ENCODE measurements around the gene OST4.
"Not testable (repeated sequence)": the region's sequence is repeated elsewhere in the genome, so short reads cannot be mapped to it uniquely, and the experiment has no call there.

OST4 gene

DNA sequence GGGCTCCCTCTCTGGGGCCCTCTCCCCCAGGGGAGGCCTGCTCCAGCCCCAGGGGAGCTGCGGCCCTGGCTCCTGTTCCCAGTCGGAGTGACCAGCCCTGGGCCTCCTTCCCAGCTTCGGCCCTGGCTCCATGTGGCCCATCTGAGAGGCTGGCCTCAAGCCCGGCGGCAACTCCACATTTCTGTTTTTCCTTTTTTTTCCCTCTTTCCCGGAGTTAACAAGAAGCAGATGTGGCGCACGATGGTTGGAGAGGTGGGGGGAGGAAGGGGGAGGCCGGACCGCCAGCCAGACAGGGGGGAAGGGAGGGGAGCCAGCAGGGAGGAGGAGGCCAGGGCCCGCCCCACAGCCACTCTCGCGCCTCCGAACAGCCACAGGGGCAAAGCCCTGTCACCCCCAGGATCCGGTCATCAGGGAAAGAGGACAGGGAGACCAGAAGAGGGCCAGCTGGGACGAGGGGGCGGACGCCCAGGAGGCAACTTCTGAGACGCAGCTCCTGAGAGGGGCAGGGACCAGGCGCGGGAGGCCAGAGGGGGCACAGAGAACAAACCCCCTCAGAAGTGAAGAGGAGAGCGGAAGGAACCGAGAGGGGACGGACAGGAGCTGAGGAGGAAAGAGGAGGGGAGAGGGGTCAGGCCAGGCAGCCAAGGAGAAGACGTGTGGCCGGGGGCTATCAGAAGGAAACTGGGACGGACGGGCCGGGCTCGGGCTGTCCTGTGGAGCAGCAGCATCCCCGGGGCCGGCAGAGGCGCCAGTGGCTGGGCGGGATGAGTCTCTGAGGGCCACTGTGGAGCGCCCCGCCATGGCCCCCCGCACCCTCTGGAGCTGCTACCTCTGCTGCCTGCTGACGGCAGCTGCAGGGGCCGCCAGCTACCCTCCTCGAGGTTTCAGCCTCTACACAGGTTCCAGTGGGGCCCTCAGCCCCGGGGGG lies 7.1 kb upstream of the OST4 start, which contains the start of gene EMILIN1:
Gene EMILIN1 (plus strand): TSS at position 349 of the 928 bp plus-strand sequence. CDS start 451 bp downstream, at position 800.
- no peak for DNase-seq

GRCh38 chr2:27077231-27077630 lies 5.8 kb upstream of the OST4 start:
- DNase-seq: no peak

- no peak for DNase-seq
Observed at GRCh38 chr2:27076323-27076722, 4.9 kb upstream of the OST4 start.

DNA sequence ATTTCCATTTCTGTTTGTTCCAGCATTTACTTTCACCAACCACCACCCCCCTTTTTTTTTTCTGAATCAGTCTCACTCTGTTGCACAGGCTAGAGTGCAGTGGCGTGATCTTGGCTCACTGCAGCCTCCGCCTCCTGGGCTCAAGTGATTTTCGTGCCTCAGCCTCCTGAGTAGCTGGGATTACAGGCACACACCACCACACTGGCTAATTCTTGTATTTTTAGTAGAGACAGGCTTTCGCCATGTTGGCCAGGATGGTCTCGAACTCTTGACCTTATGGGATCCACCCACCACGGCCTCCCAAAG lies 4.1 kb upstream of the OST4 start:
- DNase-seq: not testable (repeated sequence)

- DNase-seq: no peak
Observed at GRCh38 chr2:27074738-27075565, 3.5 kb upstream of the OST4 start.

GRCh38 chr2:27073782-27074181 lies 2.3 kb upstream of the OST4 start:
- no peak for DNase-seq

- DNase-seq: no peak
Observed at GRCh38 chr2:27072920-27073319, 1.5 kb upstream of the OST4 start.

DNA sequence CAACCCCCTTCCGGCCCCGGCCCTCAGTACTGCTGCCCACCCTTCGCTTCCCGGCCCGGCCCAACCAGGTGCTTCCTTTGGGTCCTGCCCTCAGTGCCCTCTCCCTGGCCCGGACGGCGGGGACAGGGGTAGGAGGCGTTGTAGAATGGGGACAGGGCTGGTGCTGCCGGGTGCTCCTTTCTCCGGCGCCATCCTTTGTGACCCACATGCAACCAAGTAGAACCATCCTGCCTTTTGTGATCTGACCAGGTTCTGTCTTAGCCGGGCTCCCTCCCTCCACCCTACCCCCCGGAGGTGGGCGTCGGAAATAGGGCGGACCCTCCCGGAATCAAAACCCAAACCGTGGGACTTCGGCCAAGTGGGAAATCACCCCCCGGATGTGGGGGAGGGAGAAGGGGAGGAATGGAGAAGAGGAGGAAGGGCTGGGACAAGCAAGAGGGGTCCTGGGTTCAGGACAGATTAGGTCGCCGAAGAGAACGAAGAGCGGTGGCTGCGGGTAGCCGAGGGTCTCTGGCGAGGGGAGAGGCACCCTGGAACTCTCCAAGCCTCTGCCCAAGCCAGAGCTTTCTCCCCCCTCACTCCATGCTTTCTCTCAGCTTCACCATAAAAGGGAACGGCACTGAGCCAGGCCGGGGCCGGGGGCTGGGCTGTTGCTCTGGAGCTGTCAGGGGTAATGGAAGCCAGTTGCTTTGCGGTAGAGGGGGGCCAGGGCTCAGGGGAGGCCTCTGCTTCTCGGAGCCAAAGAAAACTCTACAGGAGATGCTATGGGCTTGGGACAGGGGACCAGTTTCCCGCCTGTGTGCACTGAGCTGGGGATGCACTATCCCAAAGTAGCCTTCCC lies 756 bp upstream of the OST4 start:
- no peak for DNase-seq

GRCh38 chr2:27070653-27071276 lies 689 bp downstream of the OST4 start:
- DNase-seq: no peak

DNA sequence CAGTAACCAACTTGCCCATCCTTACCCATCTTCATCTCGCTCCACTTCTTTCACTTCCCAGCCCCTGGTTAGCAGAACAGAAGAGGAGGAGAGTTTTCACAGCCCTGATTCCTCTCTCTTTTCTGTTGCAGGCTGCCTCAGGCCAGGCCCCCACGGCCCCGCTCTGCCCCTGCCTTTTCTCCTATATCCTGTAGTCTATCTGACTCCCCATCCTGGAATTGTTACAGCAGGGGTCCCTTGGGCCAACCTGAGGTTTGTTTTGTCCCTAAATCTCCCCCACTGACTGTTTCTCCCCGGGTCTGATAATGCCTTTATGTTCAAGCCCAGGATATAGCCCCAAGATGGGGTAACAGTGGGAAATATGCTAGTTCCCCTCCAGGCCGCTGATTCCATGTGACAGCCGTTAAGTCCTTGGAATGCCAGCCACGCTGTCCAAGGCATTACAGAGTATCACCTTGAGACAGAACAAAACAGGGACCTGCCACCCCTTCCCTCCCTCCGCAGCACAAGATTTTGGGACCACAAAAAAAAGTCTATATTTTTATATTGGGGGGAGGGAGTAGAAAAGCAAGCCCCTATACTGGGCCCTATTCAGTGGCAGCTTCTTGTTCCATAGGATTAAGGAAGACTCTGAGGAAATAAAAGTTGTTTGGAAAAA lies 1.4 kb downstream of the OST4 start:
- DNase-seq: no peak

- no peak for DNase-seq
Observed at GRCh38 chr2:27069436-27069835, 2.0 kb downstream of the OST4 start.

DNA sequence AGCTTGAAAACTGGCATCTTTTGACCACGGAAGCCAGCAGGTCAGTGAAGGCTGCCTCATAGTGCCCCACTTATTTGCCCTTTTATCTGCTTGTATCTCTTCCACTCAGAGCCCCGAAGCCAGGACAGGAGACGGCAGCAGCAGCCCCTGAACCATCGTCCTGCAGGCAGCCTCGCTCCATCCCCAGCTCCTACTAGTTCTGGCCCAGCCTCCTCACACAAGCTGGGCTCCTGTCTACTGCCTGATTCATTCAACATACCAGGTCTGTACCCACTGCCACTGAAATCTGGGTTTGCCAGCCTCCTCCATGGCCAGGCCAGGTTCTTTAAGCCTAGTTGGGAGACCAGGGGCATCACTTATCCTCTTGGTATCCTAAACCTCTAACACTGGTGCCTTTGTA lies 4.1 kb downstream of the OST4 start:
- DNase-seq: no peak

GRCh38 chr2:27065128-27065527 lies 6.3 kb downstream of the OST4 start:
- no peak for DNase-seq

DNA sequence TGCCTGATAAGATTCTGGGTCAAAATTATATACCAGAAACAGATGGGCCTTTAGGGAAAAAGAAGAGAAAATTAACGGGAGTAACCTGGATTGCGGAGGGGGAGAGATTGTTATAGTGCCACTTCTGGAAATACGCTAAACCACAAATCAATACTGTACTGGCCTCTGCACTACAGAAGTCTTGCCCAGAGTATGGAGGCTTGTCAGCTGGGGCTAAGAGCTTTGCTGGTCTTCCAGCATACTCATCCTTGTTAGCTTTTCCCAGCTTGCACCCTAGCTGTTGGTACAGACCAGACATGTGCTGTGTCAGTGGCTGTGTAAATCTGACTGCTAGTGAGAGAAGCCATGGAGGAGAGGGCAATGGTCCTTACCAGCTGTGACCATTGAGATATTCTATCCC lies 11.1 kb downstream of the OST4 start:
- no peak for DNase-seq

DNA sequence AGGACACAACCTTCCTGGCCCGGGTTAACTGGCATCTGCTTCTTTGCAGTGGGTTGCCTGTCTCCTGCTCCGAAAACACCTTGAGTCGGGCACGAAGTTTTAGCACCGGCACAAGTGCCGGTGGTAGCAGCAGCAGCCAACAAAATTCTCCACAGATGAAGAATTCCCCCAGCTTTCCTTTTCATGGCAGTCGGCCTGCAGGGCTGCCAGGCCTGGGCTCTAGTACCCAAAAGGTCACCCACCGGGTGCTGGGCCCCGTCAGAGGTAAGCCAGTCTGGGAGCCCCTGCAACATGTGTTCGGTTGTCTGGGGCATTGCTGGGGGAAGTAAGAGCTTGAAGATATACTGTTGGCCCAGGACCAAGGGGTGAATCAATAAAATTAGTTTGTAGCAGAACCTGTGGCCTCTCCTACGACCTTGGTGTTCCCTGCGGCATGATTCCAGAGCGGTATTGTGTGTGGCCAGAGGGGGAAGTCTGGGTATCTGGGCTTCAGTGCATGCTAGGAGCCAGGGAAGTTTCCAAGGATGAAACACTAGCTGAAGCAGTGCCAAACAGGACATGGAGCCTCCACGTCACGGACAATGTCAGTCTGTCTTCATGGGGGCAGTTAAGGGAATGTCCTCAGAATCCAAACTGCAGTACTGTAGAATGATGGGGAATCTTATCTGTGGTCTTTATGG lies 12.2 kb downstream of the OST4 start:
- no peak for DNase-seq

GRCh38 chr2:27058210-27058609 lies 13.2 kb downstream of the OST4 start:
- no peak for DNase-seq

DNA sequence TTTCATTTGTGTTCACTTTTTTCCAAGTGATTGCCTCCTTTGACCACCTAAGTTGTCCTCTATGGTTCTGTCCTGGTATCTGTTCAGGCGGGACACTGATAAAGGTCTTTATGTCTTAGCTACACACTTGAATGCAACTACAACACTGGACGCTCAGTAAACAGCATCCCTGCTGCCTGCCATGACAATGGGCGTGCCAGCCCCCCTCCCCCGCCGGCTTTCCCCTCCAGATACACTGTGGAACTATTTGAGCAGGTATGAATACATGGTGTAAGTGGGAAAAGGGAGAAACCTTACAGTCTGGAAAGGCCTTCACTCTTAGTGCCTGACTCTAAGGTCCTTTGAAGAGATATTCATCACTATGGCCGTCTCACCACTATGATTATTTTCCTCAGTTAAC lies 14.3 kb downstream of the OST4 start:
- no peak for DNase-seq

GRCh38 chr2:27054721-27055120 lies 16.7 kb downstream of the OST4 start:
- no peak for DNase-seq

- no peak for DNase-seq
Observed at GRCh38 chr2:27053776-27054175, 17.7 kb downstream of the OST4 start.

DNA sequence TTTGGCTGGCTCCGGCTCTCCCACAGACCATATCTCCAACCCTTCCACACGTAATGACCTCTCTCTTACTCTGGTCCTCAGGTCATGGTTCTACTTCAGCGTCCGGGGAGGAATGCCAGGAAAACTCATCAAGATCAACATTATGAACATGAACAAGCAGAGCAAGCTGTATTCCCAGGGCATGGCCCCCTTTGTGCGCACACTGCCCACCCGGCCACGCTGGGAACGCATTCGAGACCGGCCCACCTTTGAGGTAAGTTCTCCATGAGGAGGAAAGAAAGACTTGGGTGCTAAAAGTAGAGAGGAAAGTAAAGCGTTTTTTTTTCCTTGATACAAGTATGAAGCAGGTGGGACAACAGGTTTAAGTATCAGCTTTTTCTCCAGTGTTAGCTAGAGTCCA lies 18.1 kb downstream of the OST4 start:
- no peak for DNase-seq

- DNase-seq: no peak
Observed at GRCh38 chr2:27051902-27052645, 19.4 kb downstream of the OST4 start.

Data from cortex of kidney (tissue), 1 donor.